Epithelial cell of proximal tubule (primary cell): Measurements from ENCODE around the gene SEPTIN14. TPM values are rescaled to one million over a fixed set of nuclear protein-coding genes. Genes with fewer than 3 reads are reported as not detected.
"Not testable (repeated sequence)": the region's sequence is repeated elsewhere in the genome, so short reads cannot be mapped to it uniquely, and the experiment has no call there.

ENCODE experiments used
- DNase-seq: peaks from one replicate; pipeline ENCODE4 v3.0.0-alpha.2; 2011; ENCODE audit warnings: low read depth
- H3K4me3 ChIP-seq: 2 replicates; pipeline ENCODE4 v1.5.1; 2011; ENCODE audit warnings: low read depth, mild to moderate bottlenecking, low read length
- CTCF ChIP-seq: conservative IDR thresholded peaks from 2 replicates; pipeline ENCODE4 v1.5.1; 2012; ENCODE audit warnings: low read depth, mild to moderate bottlenecking, low read length
- total RNA-seq: library from RNA; depleted of rRNA; stranded (reverse); fragments of >200 nt; gene quantifications from 2 replicates; pipeline ENCODE4 v1.2.3, GENCODE V29; 2015

Gene SEPTIN14
- not detected in 2 replicates for total RNA-seq

GRCh38 chr7:55862652-55863051 is at the start of gene SEPTIN14:
SEPTIN14 (minus strand) TSS chr7:55862752; CDS start chr7:55861996, 756 bp downstream.
- DNase-seq, H3K4me3 ChIP-seq: not testable (repeated sequence)

- H3K4me3 ChIP-seq: no peak overlapping the region
- DNase-seq: no peak
- no peak for TF ChIP-seq CTCF
Observed at GRCh38 chr7:55903985-55904759, 41.6 kb upstream of the SEPTIN14 start.

- DNase-seq, H3K4me3 ChIP-seq: not testable (repeated sequence)
Observed at GRCh38 chr7:55901059-55901458, 38.5 kb upstream of the SEPTIN14 start.

- H3K4me3 ChIP-seq: no peak overlapping the region
- no peak for DNase-seq
- no peak for TF ChIP-seq CTCF
Observed at GRCh38 chr7:55898287-55898686, 35.7 kb upstream of the SEPTIN14 start.

- DNase-seq: no peak
- no peak for TF ChIP-seq CTCF
- H3K4me3 ChIP-seq: no peak overlapping the region
Observed at GRCh38 chr7:55895021-55895420, 32.5 kb upstream of the SEPTIN14 start.

GRCh38 chr7:55893940-55894339 is 31.4 kb upstream of the SEPTIN14 start:
- H3K4me3 ChIP-seq: no peak overlapping the region
- TF ChIP-seq CTCF: no peak
- DNase-seq: no peak

GRCh38 chr7:55888378-55888777 is 25.8 kb upstream of the SEPTIN14 start:
- DNase-seq: not testable (repeated sequence)
- peak overlapping the region; percentile 67 for H3K4me3 ChIP-seq

- TF ChIP-seq CTCF: no peak
Observed at GRCh38 chr7:55887821-55888247, 25.3 kb upstream of the SEPTIN14 start.

GRCh38 chr7:55884321-55884720 is 21.8 kb upstream of the SEPTIN14 start:
- no peak overlapping the region for H3K4me3 ChIP-seq
- DNase-seq: no peak
- no peak for TF ChIP-seq CTCF

More at GRCh38 chr7:55887821-55888247, 25.3 kb upstream of the SEPTIN14 start:
- DNase-seq: no peak
- peak overlapping the region; percentile 67 for H3K4me3 ChIP-seq
